ENCODE data around the gene ETFA. TPM values are rescaled to one million over a fixed set of nuclear protein-coding genes. Genes with fewer than 3 reads are reported as not detected.

ETFA gene
- total RNA-seq, 1 experiment from 2014 or later, result 84.4 TPM

GRCh38 chr15:76278651-76279050 is 32.6 kb downstream of the ETFA start:
- POLR2A ChIA-PET, result no interaction called here
- ATAC-seq (no peak), DNase-seq (ENCODE audit: low spot score) (no peak)
- Mint-ChIP-seq H3K4me3 (no peak overlapping the region), H3K27ac (no peak overlapping the region), H3K36me3 (peaks cover 15% of the 10 kb centered on the region), H3K27me3 (ENCODE audit: low read depth) (no peaks in the 10 kb centered on the region), H3K9me3 (no peaks in the 10 kb centered on the region), H3K4me1 (no peaks in the 10 kb centered on the region; the same call in 1 of the 2 replicates)
- CTCF ChIA-PET, result no interaction called here
- TF ChIP-seq ZNF219 (CRISPR knock-in tag; IDR thresholded peaks at IDR 0.05; ENCODE audit: borderline replicate concordance) (no peak), ZNF281 (CRISPR knock-in tag; IDR thresholded peaks at IDR 0.05) (no peak), ZNF263 (CRISPR knock-in tag; IDR thresholded peaks at IDR 0.05; ENCODE audit: low read depth) (no peak), PRRX2 (CRISPR knock-in tag; IDR thresholded peaks at IDR 0.05) (no peak), ZBTB21 (CRISPR knock-in tag; IDR thresholded peaks at IDR 0.05; ENCODE audit: borderline replicate concordance) (no peak), MLX (CRISPR knock-in tag; IDR thresholded peaks at IDR 0.05) (no peak), NR1H2 (CRISPR knock-in tag; IDR thresholded peaks at IDR 0.05) (no peak), PREB (CRISPR knock-in tag; IDR thresholded peaks at IDR 0.05; ENCODE audit: borderline replicate concordance) (no peak), NFATC4 (CRISPR knock-in tag; IDR thresholded peaks at IDR 0.05) (no peak), ARID4B (CRISPR knock-in tag; IDR thresholded peaks at IDR 0.05; ENCODE audit: borderline replicate concordance) (no peak), CBFB (CRISPR knock-in tag; IDR thresholded peaks at IDR 0.05; ENCODE audit: low read depth) (no peak), CTCF (IDR thresholded peaks at IDR 0.05) (no peak)

GRCh38 chr15:76274821-76275220 is 36.4 kb downstream of the ETFA start:
- ATAC-seq (peak; percentile 43; the same call in 1 of the 2 replicates), DNase-seq (ENCODE audit: low spot score) (no peak)
- H3K4me3 Mint-ChIP-seq, result no peak overlapping the region
- peaks cover 4% of the 10 kb centered on the region for H3K9me3 Mint-ChIP-seq
- no peaks in the 10 kb centered on the region for H3K27me3 Mint-ChIP-seq (ENCODE audit: low read depth)
- CTCF ChIA-PET, result no interaction called here
- H3K27ac Mint-ChIP-seq, result no peak overlapping the region
- no peaks in the 10 kb centered on the region; the same call in 1 of the 2 replicates for H3K4me1 Mint-ChIP-seq
- peaks cover 18% of the 10 kb centered on the region for H3K36me3 Mint-ChIP-seq
- POLR2A ChIA-PET, result no interaction called here
- TF ChIP-seq SMAD3 (CRISPR knock-in tag; IDR thresholded peaks at IDR 0.05; ENCODE audit: borderline replicate concordance), result no peak
- no peak for TF ChIP-seq AR (CRISPR knock-in tag; IDR thresholded peaks at IDR 0.05)
- TF ChIP-seq ATF6 (CRISPR knock-in tag; IDR thresholded peaks at IDR 0.05), result no peak
- no peak for TF ChIP-seq FOXJ3 (CRISPR knock-in tag; IDR thresholded peaks at IDR 0.05; ENCODE audit: borderline replicate concordance)
- TF ChIP-seq GRHL2 (CRISPR knock-in tag; IDR thresholded peaks at IDR 0.05; ENCODE audit: insufficient replicate concordance, severe bottlenecking), result no peak
- no peak for TF ChIP-seq E2F5 (CRISPR knock-in tag; IDR thresholded peaks at IDR 0.05)
- TF ChIP-seq NR1H2 (CRISPR knock-in tag; IDR thresholded peaks at IDR 0.05), result no peak
